Sigmoid colon (tissue), 4 donors: ENCODE results near the gene KIF5C.

Experiments
- CTCF ChIP-seq, 4 experiments: fragments of 450-650 bp in 3 of 4; fragments of 200-600 bp in 1 of 4; IDR thresholded peaks; one replicate each; pipeline ENCODE4 v1.5.1; 2016 to 2019; ENCODE audit warnings: antibody characterized with exemption in 4 of 4, mild to moderate bottlenecking in 3 of 4, moderate library complexity in 2 of 4
- EP300 ChIP-seq, 4 donors: sonication (generic); formaldehyde crosslinking; IDR thresholded peaks; one replicate each; pipeline ENCODE4 v1.6.1; 2017; ENCODE audit warnings: antibody characterized with exemption in 4 of 4
- POLR2A ChIP-seq, 2 donors: fragments of 450-650 bp; IDR thresholded peaks; one replicate each; pipeline ENCODE4 v1.6.1; 2016; ENCODE audit warnings: antibody characterized with exemption in 2 of 2, mild to moderate bottlenecking in 2 of 2, moderate library complexity in 2 of 2
- POLR2AphosphoS5 ChIP-seq, 4 donors: sonication (generic); formaldehyde crosslinking; IDR thresholded peaks; one replicate each; pipeline ENCODE4 v1.6.1; 2017; ENCODE audit warnings: antibody characterized with exemption in 4 of 4

DNA sequence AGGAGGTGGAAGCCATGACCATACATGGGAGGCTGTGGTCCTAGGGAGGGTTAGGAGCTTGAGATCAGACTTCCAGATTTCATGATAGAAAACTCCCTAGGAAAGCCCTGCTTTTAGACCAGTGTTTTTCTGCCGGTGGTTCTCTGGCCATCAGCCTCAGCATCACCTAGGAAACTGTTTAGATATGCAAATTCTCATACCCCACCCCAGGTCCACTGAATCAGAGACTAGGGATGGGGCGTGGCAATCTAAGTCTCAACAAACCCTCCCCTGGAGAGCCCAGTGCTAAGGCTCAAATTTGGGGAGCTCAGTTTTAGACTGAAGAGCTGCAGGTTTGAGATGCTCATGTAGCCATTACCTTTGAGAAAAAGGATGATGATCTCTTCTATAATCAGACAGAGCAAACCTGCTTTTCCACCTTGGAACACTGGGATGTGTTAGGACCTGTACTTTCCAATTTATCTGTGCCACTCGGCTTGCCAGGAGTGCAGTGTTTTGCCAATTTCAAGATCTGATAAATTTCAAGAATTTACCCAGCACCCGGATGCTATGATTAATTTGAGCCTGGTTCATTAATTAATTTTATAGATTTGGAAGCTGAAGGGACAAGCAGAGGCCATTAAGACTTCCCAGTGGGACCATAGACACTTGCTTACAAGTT lies 132.0 kb downstream of the KIF5C start:
- TF ChIP-seq POLR2AphosphoS5 (IDR thresholded peaks at IDR 0.05): no peak
- TF ChIP-seq CTCF (IDR thresholded peaks at IDR 0.05): no peak
- no peak for TF ChIP-seq POLR2A (IDR thresholded peaks at IDR 0.05)
- TF ChIP-seq EP300 (IDR thresholded peaks at IDR 0.05): no peak
